ENCODE measurements around the gene TBC1D12. TPM values are rescaled to one million over a fixed set of nuclear protein-coding genes. Genes with fewer than 3 reads are reported as not detected.
"Not testable (repeated sequence)": the region's sequence is repeated elsewhere in the genome, so short reads cannot be mapped to it uniquely, and the experiment has no call there.

Gene TBC1D12
- total RNA-seq, 6 experiments from 2014 or later, result 4.9 to 7.1 (median 5.4) TPM

GRCh38 chr10:94546901-94547185 lies 144.5 kb downstream of the TBC1D12 start:
- TF ChIP-seq, protein P1, sequence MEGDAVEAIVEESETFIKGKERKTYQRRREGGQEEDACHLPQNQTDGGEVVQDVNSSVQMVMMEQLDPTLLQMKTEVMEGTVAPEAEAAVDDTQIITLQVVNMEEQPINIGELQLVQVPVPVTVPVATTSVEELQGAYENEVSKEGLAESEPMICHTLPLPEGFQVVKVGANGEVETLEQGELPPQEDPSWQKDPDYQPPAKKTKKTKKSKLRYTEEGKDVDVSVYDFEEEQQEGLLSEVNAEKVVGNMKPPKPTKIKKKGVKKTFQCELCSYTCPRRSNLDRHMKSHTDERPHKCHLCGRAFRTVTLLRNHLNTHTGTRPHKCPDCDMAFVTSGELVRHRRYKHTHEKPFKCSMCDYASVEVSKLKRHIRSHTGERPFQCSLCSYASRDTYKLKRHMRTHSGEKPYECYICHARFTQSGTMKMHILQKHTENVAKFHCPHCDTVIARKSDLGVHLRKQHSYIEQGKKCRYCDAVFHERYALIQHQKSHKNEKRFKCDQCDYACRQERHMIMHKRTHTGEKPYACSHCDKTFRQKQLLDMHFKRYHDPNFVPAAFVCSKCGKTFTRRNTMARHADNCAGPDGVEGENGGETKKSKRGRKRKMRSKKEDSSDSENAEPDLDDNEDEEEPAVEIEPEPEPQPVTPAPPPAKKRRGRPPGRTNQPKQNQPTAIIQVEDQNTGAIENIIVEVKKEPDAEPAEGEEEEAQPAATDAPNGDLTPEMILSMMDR (IDR thresholded peaks at IDR 0.05), result no peak
- Mint-ChIP-seq H3K36me3 (ENCODE audit: low read depth) (peaks cover 6% of the 10 kb centered on the region; the same call in 1 of the 2 replicates), H3K27me3 (ENCODE audit: insufficient read depth) (peaks cover 3% of the 10 kb centered on the region), H3K4me1 (ENCODE audit: low read depth) (peaks cover 26% of the 10 kb centered on the region), H3K4me3 (peak overlapping the region; percentile 94), H3K27ac (peak overlapping the region; percentile 94), H3K9me3 (no peaks in the 10 kb centered on the region)
- DNase-seq, result peak; percentile 4

DNA sequence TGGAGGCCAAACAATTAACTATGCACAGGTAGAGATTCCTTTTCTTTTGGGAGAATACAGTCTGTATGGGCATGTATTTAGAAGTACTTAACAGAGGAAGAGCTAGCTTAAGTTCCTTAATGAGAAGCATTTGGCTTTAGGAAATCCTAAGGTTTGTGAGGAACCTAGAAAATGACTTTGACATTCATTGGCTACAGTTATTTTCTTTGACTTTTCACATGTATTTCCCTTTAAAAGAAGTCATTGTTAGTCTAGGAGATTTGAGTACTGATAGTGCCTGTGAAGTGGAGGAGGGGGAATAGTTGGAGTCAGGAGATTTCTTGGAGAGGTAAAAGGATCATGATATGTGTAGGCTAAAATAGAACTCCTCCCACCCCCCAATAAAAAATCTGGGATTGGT lies 146.9 kb downstream of the TBC1D12 start:
- Mint-ChIP-seq H3K36me3 (ENCODE audit: low read depth) (peaks cover 6% of the 10 kb centered on the region; the same call in 1 of the 2 replicates), H3K4me1 (ENCODE audit: low read depth) (peaks cover 26% of the 10 kb centered on the region), H3K9me3 (no peaks in the 10 kb centered on the region), H3K4me3 (no peak overlapping the region), H3K27me3 (ENCODE audit: insufficient read depth) (peaks cover 3% of the 10 kb centered on the region), H3K27ac (no peak overlapping the region)
- TF ChIP-seq, protein P1 (IDR thresholded peaks at IDR 0.05), result no peak
- DNase-seq, result no peak

- not testable (repeated sequence) for H3K27ac Mint-ChIP-seq; H3K9me3 Mint-ChIP-seq; DNase-seq; H3K27me3 Mint-ChIP-seq (ENCODE audit: insufficient read depth); H3K4me3 Mint-ChIP-seq
- H3K4me1 Mint-ChIP-seq (ENCODE audit: low read depth), result peaks cover 25% of the 10 kb centered on the region
- H3K36me3 Mint-ChIP-seq (ENCODE audit: low read depth), result peaks cover 27% of the 10 kb centered on the region
Observed at GRCh38 chr10:94567714-94568307, 165.5 kb downstream of the TBC1D12 start.

DNA sequence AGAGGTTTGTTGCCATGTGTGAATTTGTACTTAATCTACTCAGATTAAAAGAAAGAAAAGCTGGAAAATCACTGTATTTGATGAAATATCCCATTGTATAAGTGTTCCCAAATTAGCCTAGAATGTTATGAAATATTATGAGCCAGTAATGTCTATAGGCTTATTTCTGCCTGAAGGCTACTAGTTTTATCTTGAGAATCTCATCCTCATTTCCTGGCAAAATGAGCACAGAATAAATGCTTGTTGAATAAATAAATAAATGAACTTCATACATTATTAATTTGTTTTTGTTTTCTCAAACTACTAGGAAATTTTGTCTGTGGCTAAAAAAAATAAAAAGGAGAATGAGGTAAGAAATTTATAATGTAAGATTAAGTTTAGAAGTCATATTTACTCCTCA lies 168.7 kb downstream of the TBC1D12 start:
- Mint-ChIP-seq H3K4me1 (ENCODE audit: low read depth) (peaks cover 25% of the 10 kb centered on the region), H3K36me3 (ENCODE audit: low read depth) (peaks cover 24% of the 10 kb centered on the region), H3K9me3 (no peaks in the 10 kb centered on the region), H3K27ac (peak overlapping the region; percentile 51; the same call in 1 of the 2 replicates), H3K4me3 (no peak overlapping the region), H3K27me3 (ENCODE audit: insufficient read depth) (no peaks in the 10 kb centered on the region)
- TF ChIP-seq, protein P1 (IDR thresholded peaks at IDR 0.05), result no peak
- peak; percentile 4 for DNase-seq

DNA sequence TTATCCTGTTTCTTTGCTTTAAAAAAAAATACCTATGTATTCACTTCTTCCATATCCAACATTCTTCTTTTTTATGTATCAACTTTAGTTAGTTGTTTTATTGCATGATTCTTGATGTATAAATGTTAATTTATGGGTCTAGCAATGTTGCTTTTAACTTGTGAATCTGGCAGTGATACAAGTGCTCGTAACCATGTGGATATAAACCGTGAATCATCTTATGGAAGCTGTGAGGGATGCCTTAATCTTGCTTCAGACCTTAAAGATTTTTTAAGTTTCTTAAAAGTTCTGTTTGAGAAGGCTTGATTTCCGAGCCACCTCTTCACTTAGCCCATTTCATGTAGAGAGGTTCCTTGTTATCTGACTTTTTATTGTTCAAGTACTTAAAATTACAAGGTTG lies 169.2 kb downstream of the TBC1D12 start:
- peaks cover 25% of the 10 kb centered on the region for H3K4me1 Mint-ChIP-seq (ENCODE audit: low read depth)

DNA sequence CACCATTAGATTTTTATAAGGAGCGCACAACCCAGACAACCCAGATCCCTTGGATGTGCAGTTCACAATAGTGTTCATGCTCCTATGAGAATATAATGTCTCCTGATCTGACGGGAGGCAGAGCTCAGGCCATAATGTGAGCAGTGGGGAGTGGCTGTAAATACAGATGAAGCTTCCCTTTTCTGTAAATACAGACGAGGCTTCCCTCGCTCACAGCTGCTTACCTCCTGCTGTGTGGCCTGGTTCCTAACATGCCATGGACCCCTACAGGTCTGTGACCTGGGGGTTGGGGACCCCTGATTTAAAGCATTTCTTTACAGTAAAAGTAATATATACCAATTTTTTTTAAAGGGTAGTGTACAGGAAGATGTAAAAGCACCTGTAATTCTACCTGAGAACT lies 176.4 kb downstream of the TBC1D12 start:
- Mint-ChIP-seq H3K4me3 (no peak overlapping the region), H3K4me1 (ENCODE audit: low read depth) (peaks cover 8% of the 10 kb centered on the region), H3K9me3 (no peaks in the 10 kb centered on the region), H3K36me3 (ENCODE audit: low read depth) (peaks cover 7% of the 10 kb centered on the region; the same call in 1 of the 2 replicates), H3K27me3 (ENCODE audit: insufficient read depth) (peaks cover 2% of the 10 kb centered on the region), H3K27ac (no peak overlapping the region)
- no peak for DNase-seq
- TF ChIP-seq, protein P1 (IDR thresholded peaks at IDR 0.05), result no peak

More for the DNA sequence above, 169.2 kb downstream of the TBC1D12 start:
- Mint-ChIP-seq H3K9me3 (no peaks in the 10 kb centered on the region), H3K27me3 (ENCODE audit: insufficient read depth) (no peaks in the 10 kb centered on the region), H3K4me3 (no peak overlapping the region), H3K27ac (peak overlapping the region; percentile 60), H3K36me3 (ENCODE audit: low read depth) (peaks cover 21% of the 10 kb centered on the region)
- TF ChIP-seq, protein P1 (IDR thresholded peaks at IDR 0.05), result no peak
- DNase-seq, result peak; percentile 37
